H9 (cell line): ENCODE measurements around the gene CDH13. TPM values are rescaled to one million over a fixed set of nuclear protein-coding genes. Genes with fewer than 3 reads are reported as not detected.

Experiments used
- DNase-seq: peaks from one replicate; pipeline ENCODE4 v3.0.0-alpha.2; 2017
- H2AFZ ChIP-seq: one replicate; pipeline ENCODE4 v1.6.1; 2013; ENCODE audit warnings: mild to moderate bottlenecking, low read length, control low read depth, moderate library complexity
- H2AK5ac ChIP-seq: 2 replicates; pipeline ENCODE4 v1.6.1; 2013; ENCODE audit warnings: low read length, control low read depth, mixed read lengths; ENCODE audit not compliant: insufficient read length
- H2BK120ac ChIP-seq: one replicate; pipeline ENCODE4 v1.6.1; 2013; ENCODE audit warnings: low read depth, mild to moderate bottlenecking, low read length, control low read depth, inconsistent platforms; ENCODE audit not compliant: poor library complexity, severe bottlenecking
- H2BK12ac ChIP-seq: 2 replicates; pipeline ENCODE4 v1.6.1; 2013; ENCODE audit warnings: low read length, control low read depth, mixed read lengths, low read depth; ENCODE audit not compliant: insufficient read length
- H2BK15ac ChIP-seq: 2 replicates; pipeline ENCODE4 v1.6.1; 2013; ENCODE audit warnings: low read depth, low read length, control low read depth
- H2BK20ac ChIP-seq: one replicate; pipeline ENCODE4 v1.6.1; 2013; ENCODE audit warnings: low read depth, mild to moderate bottlenecking, low read length, control low read depth, inconsistent platforms; ENCODE audit not compliant: poor library complexity, severe bottlenecking
- H2BK5ac ChIP-seq: 2 replicates; pipeline ENCODE4 v1.6.1; 2013; ENCODE audit warnings: low read length, control low read depth, mixed read lengths; ENCODE audit not compliant: insufficient read length
- H3K14ac ChIP-seq: 2 replicates; pipeline ENCODE4 v1.6.1; 2013; ENCODE audit warnings: low read length, control low read depth; ENCODE audit not compliant: insufficient read depth
- H3K18ac ChIP-seq: 2 replicates; pipeline ENCODE4 v1.6.1; 2013; ENCODE audit warnings: low read depth, mild to moderate bottlenecking, mixed read lengths, low read length, control low read depth; ENCODE audit not compliant: insufficient read length
- H3K23ac ChIP-seq: 2 replicates; pipeline ENCODE4 v1.6.1; 2013; ENCODE audit warnings: low read length, control low read depth, mixed read lengths, low read depth; ENCODE audit not compliant: insufficient read length
- H3K23me2 ChIP-seq: 2 replicates; pipeline ENCODE4 v1.6.1; 2013; ENCODE audit warnings: low read depth, mild to moderate bottlenecking, mixed read lengths, low read length, control low read depth; ENCODE audit not compliant: insufficient read length, poor library complexity, severe bottlenecking
- H3K27ac ChIP-seq: 2 replicates; pipeline ENCODE4 v1.5.1; 2013; ENCODE audit warnings: low read length, control low read depth, mixed read lengths, low read depth; ENCODE audit not compliant: insufficient read length
- H3K27me3 ChIP-seq: 2 replicates; pipeline ENCODE4 v1.6.1; 2013; ENCODE audit warnings: low read length, control low read depth, inconsistent platforms; ENCODE audit not compliant: insufficient read depth
- H3K4ac ChIP-seq: 2 replicates; pipeline ENCODE4 v1.6.1; 2013; ENCODE audit warnings: low read depth, mild to moderate bottlenecking, control low read depth, inconsistent platforms, low read length, moderate library complexity
- H3K4me1 ChIP-seq: 2 replicates; pipeline ENCODE4 v1.6.1; 2013; ENCODE audit warnings: low read length, control low read depth, inconsistent platforms; ENCODE audit not compliant: insufficient read depth
- H3K4me2 ChIP-seq: 2 replicates; pipeline ENCODE4 v1.6.1; 2013; ENCODE audit warnings: low read length, control low read depth, mixed read lengths; ENCODE audit not compliant: insufficient read length, insufficient read depth
- H3K56ac ChIP-seq: 2 replicates; pipeline ENCODE4 v1.6.1; 2013; ENCODE audit warnings: low read depth, mild to moderate bottlenecking, mixed read lengths, low read length, control low read depth; ENCODE audit not compliant: insufficient read length
- H3K79me1 ChIP-seq: 2 replicates; pipeline ENCODE4 v1.6.1; 2013; ENCODE audit warnings: low read depth, mild to moderate bottlenecking, moderate library complexity, low read length, control low read depth, inconsistent platforms; ENCODE audit not compliant: insufficient read depth, poor library complexity, severe bottlenecking
- H3K79me2 ChIP-seq: 2 replicates; pipeline ENCODE4 v1.6.1; 2013; ENCODE audit warnings: low read length, control low read depth, inconsistent platforms; ENCODE audit not compliant: insufficient read depth
- H3K9ac ChIP-seq: 2 replicates; pipeline ENCODE4 v1.6.1; 2013; ENCODE audit warnings: low read length, control low read depth, mixed read lengths; ENCODE audit not compliant: insufficient read length; ENCODE audit errors: extremely low read depth
- H3K9me3 ChIP-seq: one replicate; pipeline ENCODE4 v1.6.1; 2013; ENCODE audit warnings: low read depth, low read length, inconsistent platforms; ENCODE audit not compliant: control insufficient read depth
- H3T11ph ChIP-seq: one replicate; pipeline ENCODE4 v1.6.1; 2013; ENCODE audit warnings: mild to moderate bottlenecking, low read length, control low read depth, inconsistent platforms
- H4K20me1 ChIP-seq: one replicate; pipeline ENCODE4 v1.6.1; 2013; ENCODE audit not compliant: control insufficient read depth, insufficient read length, insufficient read depth
- H4K5ac ChIP-seq: 2 replicates; pipeline ENCODE4 v1.6.1; 2013; ENCODE audit warnings: low read depth, mild to moderate bottlenecking, mixed read lengths, low read length, control low read depth; ENCODE audit not compliant: insufficient read length
- H4K8ac ChIP-seq: replicated peaks from 2 replicates; pipeline ENCODE4 v1.6.1; 2013; ENCODE audit warnings: low read length, control low read depth, mixed read lengths, low read depth; ENCODE audit not compliant: insufficient read length
- H4K91ac ChIP-seq: 2 replicates; pipeline ENCODE4 v1.6.1; 2013; ENCODE audit warnings: low read depth, mild to moderate bottlenecking, moderate library complexity, mixed read lengths, low read length, control low read depth; ENCODE audit not compliant: insufficient read length
- H3K27ac Mint-ChIP-seq, 3 experiments: 2 replicates in 2 of 3; 3 replicates in 1 of 3; pipeline ENCODE4 v1.8.0; 2020 to 2021; ENCODE audit warnings: mixed read lengths in 3 of 3, mild to moderate bottlenecking in 1 of 3, moderate library complexity in 1 of 3
- H3K27me3 Mint-ChIP-seq: 2 replicates; pipeline ENCODE4 v1.8.0; 2021; ENCODE audit warnings: low read depth, mild to moderate bottlenecking, moderate library complexity, mixed read lengths
- H3K36me3 Mint-ChIP-seq, 3 experiments: 2 replicates in 2 of 3; 3 replicates in 1 of 3; pipeline ENCODE4 v1.8.0; 2020 to 2021; ENCODE audit warnings: low read depth in 3 of 3, mixed read lengths in 3 of 3; ENCODE audit not compliant: insufficient read depth in 1 of 3
- H3K4me1 Mint-ChIP-seq, 2 experiments: 2 replicates each; pipeline ENCODE4 v1.8.0; 2020; ENCODE audit warnings: mixed read lengths in 2 of 2
- H3K4me3 Mint-ChIP-seq, 2 experiments: 2 replicates in 1 of 2; 3 replicates in 1 of 2; pipeline ENCODE4 v1.8.0; 2020 to 2021; ENCODE audit warnings: mild to moderate bottlenecking in 2 of 2, mixed read lengths in 2 of 2, moderate library complexity in 1 of 2
- H3K9me3 Mint-ChIP-seq, 2 experiments: 2 replicates in 1 of 2; 3 replicates in 1 of 2; pipeline ENCODE4 v1.8.0; 2020; ENCODE audit warnings: mild to moderate bottlenecking in 2 of 2, mixed read lengths in 2 of 2, moderate library complexity in 1 of 2
- CTCF ChIP-seq: fragments of 200-600 bp; sonication (generic); conservative IDR thresholded peaks from 3 replicates; pipeline ENCODE4 v1.8.0; 2021; ENCODE audit warnings: antibody characterized with exemption, mild to moderate bottlenecking
- WGBS: extraction: QIAGEN DNeasy Blood & Tissue Kit; methylation state at CpG from one replicate; pipeline ENCODE4 v1.1.7; 2013; ENCODE audit warnings: missing lambda C conversion rate, low lambda C conversion rate, mixed read lengths; ENCODE audit not compliant: insufficient read length; ENCODE audit errors: extremely low coverage; 5-methylcytosine and 5-hydroxymethylcytosine counted together
- total RNA-seq: library from RNA; stranded (reverse); gene quantifications from 2 replicates; pipeline ENCODE4 v1.2.1, GENCODE V29; 2021

CDH13 gene
- total RNA-seq, 1 experiment from 2014 or later = 1.5 TPM

GRCh38 chr16:83843657-83844056, 1216.9 kb downstream of the CDH13 start:
- no peak overlapping the region for H3K4me2 ChIP-seq
- H2BK5ac ChIP-seq = no peak overlapping the region
- H3K4ac ChIP-seq = no peak overlapping the region
- no peak overlapping the region for H2BK15ac ChIP-seq
- H3K36me3 Mint-ChIP-seq = no peaks in the 10 kb centered on the region; a peak in 2 of 7 replicates
- H3K9me3 Mint-ChIP-seq = no peaks in the 10 kb centered on the region; a peak in 1 of 5 replicates
- no peak overlapping the region for H3T11ph ChIP-seq
- peaks cover 60 to 63% of the 10 kb centered on the region in 2 experiments for H3K4me1 Mint-ChIP-seq
- no peaks in the 10 kb centered on the region for H3K79me2 ChIP-seq
- no peaks in the 10 kb centered on the region for H3K23me2 ChIP-seq
- H2AFZ ChIP-seq = no peak overlapping the region
- no CpG with 5 or more reads among the region's 10 CpGs for WGBS
- H3K4me3 Mint-ChIP-seq = peak overlapping the region in 1 of 2 experiments; percentile 21; a peak in 2 of 5 replicates
- no peak overlapping the region for H3K27ac ChIP-seq
- H3K79me1 ChIP-seq = no peaks in the 10 kb centered on the region
- peak overlapping the region; percentile 52 for H3K18ac ChIP-seq
- no peak overlapping the region for H2AK5ac ChIP-seq
- H2BK120ac ChIP-seq = no peak overlapping the region
- no peaks in the 10 kb centered on the region; the same call in 1 of the 2 replicates for H3K27me3 Mint-ChIP-seq
- H2BK20ac ChIP-seq = no peak overlapping the region
- H4K91ac ChIP-seq = no peak overlapping the region
- no peaks in the 10 kb centered on the region for H4K20me1 ChIP-seq
- H3K14ac ChIP-seq = no peak overlapping the region
- H3K9ac ChIP-seq = no peak overlapping the region
- H3K56ac ChIP-seq = no peak overlapping the region
- H4K5ac ChIP-seq = no peak overlapping the region
- H3K9me3 ChIP-seq = no peaks in the 10 kb centered on the region
- H3K23ac ChIP-seq = no peak overlapping the region
- no peak overlapping the region for H2BK12ac ChIP-seq
- no peak overlapping the region for H4K8ac ChIP-seq
- peak; percentile 58 for DNase-seq
- H3K4me1 ChIP-seq = peaks cover 6% of the 10 kb centered on the region; the same call in 1 of the 2 replicates
- no peak for TF ChIP-seq CTCF
- no peaks in the 10 kb centered on the region for H3K27me3 ChIP-seq
- peak overlapping the region; percentile 92 to 100 (median 95); a peak in 6 of 7 replicates for H3K27ac Mint-ChIP-seq
